SW 1271 (cell line): ENCODE data around the gene DDC.
"Not testable (repeated sequence)": the region's sequence is repeated elsewhere in the genome, so short reads cannot be mapped to it uniquely, and the experiment has no call there.

ENCODE experiments used
- DNase-seq, 2 experiments: peaks; one replicate each; lab custom pipeline; 2025; lab: John Stamatoyannopoulos, UW

The DDC gene

GRCh38 chr7:50588937-50589336 lies 23.7 kb upstream of the DDC start:
- DNase-seq, result no peak

DNA sequence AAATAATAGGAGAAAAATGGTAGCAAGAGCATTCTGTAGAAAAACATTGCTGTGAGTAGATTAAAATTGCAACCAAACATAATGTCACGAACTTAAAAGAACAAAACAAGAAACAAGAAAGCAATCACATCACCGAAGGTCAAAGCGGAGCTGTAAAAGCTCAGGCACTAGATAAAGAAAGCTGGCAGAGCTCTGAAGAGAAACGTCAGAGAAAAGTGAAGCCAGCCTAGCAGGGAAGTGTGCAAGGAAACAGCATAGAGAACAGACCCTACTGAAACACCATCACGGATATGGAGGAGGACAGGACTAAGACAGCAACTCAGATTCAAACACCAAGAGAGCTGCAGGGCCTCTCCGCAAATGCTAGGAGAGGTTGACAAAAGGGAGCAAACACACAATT lies 22.5 kb upstream of the DDC start:
- DNase-seq, result no peak

- no peak for DNase-seq
Observed at GRCh38 chr7:50584793-50585408, 19.7 kb upstream of the DDC start.

- DNase-seq, result no peak
Observed at GRCh38 chr7:50584386-50584785, 19.2 kb upstream of the DDC start.

DNA sequence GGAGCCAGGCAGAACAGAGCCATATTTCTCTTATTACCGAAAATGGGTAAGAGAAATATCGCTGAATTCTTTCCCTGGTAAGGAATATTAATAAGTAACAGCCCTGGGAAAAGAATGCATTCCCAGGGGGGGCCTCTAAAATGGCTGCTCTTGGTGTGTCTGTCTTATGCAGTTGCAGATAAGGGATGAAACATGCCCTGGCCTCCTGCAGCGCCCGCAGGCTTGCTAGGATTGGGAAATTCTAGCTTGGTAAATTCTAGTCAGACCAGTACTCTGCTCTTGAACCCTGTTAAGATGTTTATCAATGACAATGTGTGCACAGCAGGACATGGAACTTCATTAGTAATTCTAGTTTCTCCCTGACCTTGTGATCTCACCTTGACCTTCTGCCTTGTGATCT lies 18.1 kb upstream of the DDC start:
- DNase-seq, result not testable (repeated sequence)

DNA sequence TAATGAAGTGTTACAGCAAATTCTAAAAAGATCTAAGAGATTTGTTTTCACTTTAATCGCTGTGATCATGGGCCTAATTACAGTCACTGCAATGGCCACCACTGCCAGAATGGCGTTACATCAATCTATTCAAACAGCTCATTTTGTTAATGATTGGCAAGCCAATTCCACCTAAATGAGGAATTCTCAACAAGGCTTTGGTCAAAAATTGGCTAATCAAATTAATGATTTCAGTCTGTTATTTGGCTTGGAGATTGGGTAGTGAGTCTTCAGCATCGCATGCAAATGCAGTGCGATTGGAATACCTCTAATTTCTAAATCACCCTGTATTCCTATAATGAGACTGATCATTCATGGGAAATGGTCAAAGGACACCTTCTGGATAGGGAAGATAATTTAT lies 17.1 kb upstream of the DDC start:
- DNase-seq, result not testable (repeated sequence)

- DNase-seq, result not testable (repeated sequence)
Observed at GRCh38 chr7:50580666-50581065, 15.5 kb upstream of the DDC start.

GRCh38 chr7:50580057-50580456 lies 14.9 kb upstream of the DDC start:
- no peak for DNase-seq

DNA sequence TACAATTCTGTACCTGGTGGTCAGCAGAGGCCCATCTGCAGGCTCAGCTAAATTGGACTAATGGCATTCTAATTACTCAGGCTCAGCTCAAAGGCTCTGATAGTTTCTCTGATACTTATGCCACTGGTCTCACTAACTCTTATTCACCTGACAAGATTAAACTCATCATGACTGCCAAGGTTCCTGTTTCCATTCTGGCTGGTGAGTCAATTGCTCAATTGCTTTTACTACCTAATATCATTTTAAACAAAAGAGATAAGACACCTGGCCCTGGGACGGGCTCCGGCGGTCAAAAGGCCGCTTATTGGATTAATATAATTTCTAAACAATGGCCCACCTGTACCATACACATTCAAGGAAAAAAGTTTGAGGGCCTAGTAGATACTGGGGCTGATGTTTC lies 12.9 kb upstream of the DDC start:
- not testable (repeated sequence) for DNase-seq

- DNase-seq, result no peak
Observed at GRCh38 chr7:50577569-50577968, 12.4 kb upstream of the DDC start.

GRCh38 chr7:50576388-50576787 lies 11.2 kb upstream of the DDC start:
- not testable (repeated sequence) for DNase-seq

- DNase-seq, result no peak
Observed at GRCh38 chr7:50567715-50568261, 2.6 kb upstream of the DDC start.

DNA sequence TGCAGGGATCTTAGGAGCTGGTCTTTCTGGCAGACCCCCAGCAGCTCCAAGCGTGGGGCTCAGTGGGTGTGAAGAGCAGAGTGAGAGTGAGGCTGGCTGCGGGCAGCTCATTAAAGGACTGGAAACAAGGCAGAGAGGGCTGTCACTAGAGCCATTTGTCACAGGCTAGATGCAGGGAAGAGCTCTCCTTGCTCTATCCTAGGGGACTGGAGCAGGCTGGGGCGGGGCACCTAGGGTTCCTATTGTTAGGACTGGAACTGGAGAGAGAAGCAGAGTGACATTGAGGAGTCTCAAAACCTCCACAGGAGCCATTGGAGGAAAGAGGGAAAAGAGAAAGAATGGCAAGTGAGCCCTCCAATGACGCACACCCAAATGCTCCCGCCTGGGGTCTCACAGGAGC lies 772 bp upstream of the DDC start:
- DNase-seq, result no peak

DNA sequence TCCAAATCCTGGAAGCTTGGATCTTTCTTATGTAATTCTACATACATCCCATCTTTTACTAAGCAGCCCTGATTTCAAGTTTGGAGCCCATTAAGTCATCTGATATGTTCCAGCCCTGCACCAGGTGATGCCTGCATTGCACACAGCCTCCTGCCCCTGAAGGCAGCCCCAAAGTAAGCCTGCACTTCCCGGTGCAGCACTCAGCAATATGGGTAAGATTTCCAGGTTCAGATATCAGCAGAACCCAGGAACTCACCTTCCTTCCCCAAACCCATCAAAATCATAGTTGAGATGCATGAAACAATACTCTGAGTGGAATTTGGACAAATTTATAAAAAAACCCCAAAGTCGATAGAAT lies 333 bp upstream of the DDC start:
- DNase-seq, result no peak

DNA sequence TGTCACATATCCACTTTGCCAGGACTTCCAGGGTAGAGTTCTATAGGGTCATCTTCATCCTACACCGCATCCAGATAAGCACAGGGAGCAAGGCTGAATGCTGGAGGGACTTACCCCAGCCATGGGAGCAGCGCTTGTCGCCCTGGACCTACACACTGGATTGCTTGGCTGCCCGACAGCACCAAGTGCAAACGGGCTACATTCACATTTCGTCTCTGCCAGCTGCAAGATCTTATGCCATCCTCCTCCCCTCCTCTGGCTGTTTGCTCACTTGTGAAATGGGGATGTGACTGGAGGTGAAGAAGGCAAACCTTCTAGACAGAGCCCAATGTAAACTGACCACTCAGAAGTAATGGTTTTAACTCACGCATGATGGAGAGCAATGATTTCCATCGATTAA lies 1.0 kb downstream of the DDC start:
- no peak for DNase-seq

DNA sequence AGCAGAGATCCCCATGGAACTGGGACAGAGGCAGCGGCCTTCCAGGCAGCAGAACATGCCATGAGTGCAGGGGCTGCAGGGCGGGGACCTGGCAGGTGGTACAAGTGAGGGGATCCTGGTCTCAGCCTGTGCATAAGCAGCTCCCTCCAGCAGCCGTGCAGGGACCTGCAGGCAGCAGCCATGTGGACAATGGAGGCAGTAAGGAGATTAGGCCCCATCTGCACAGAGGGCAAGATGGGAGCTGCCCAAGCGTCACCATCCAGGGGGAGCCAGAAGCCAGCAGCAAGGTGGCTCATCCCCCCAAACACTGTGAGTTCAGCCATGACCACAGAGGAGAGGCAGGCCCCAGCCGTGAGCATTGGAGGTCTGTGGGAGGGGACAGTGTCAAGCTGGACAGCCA lies 3.1 kb downstream of the DDC start:
- DNase-seq, result no peak

- no peak for DNase-seq
Observed at GRCh38 chr7:50560865-50561351, 4.3 kb downstream of the DDC start.

- DNase-seq, result no peak
Observed at GRCh38 chr7:50559881-50560280, 5.3 kb downstream of the DDC start.

DNA sequence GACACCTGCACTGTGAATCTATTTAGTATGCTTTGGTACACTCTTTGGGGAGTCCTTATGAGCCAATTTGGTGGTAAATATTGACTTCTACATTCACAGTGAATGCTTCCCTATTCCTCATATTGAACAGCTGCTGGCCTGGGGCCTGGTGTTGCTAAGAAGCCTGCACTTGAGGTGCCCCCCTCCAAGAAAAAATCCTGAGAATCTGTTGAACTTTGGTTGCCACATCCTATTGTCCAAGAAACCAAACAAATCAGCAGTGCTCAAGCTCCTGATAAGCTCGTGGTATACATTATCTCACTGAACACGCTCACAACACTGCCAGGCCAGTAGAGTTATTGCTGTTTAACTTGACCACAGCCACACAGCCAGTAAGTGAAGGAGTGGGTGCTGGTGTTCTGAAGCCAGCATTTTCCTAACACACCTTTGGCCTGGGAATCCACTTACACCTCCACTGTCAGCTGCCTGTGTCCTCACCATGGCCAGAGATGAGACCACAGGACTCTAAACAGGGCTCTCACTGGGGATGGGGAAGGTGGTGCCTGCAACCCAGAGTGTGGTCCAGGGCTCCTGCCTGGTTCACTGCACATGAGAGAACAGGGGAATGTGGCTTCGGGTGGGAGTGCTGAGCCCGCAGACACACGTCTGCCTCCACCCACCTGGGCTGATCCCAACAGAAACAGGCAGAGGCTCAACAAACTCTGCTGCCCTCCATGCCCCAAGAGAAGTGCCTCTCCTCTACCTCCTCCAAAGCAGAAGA lies 6.7 kb downstream of the DDC start:
- DNase-seq, result no peak

DNA sequence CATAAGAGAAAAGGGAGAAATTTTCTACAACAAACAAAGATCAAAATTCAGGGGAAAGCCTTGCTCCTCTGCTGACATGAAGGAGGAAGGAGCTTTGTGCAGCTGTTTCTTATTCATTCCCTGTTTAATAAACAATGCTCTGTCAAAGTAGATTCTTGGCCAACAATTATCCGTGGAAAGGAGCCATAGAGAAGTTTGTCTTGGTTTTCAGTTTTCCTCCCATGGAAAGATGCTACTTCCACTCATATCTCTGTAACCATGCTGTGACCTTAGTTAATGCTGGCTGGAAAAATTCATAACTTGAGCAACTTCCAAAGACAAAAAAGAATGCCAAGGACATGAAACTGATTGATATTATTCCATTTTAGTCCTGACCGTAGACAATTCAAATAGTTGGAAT lies 8.1 kb downstream of the DDC start:
- no peak for DNase-seq

DNA sequence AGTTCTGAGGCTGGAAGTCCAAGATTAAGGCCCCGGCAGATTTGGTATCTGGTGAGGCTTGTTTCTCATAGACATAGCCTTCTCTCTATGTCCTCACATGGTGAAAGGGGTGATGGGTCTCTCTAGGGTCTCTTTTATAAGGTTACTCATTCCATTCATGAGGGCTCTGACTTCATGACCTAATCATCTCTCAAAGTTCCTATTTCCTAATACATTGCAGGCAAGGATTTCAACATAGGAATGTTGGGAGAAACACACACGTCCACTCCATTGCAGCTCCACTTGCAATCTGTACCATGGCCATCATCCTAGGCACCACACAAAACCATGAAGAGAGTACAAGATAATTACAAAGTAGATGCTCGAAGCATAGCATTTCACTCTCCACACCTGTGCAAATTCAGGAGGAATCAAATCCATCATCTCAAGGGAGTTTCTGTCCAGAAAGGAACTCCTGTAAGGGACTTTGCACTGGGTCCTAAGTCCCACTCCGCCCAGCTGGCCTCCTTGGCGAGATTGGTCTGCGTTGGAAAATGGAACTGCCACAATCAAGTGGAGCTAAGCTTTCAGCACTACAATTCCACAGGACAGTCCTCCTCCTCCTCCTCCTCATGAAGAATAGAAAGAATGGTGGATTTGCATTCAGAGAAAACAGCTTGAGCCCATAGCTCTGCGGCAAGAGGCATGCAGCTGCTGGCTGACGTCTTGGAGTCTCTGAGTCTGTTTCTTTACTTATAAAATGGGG lies 8.8 kb downstream of the DDC start:
- no peak for DNase-seq

DNA sequence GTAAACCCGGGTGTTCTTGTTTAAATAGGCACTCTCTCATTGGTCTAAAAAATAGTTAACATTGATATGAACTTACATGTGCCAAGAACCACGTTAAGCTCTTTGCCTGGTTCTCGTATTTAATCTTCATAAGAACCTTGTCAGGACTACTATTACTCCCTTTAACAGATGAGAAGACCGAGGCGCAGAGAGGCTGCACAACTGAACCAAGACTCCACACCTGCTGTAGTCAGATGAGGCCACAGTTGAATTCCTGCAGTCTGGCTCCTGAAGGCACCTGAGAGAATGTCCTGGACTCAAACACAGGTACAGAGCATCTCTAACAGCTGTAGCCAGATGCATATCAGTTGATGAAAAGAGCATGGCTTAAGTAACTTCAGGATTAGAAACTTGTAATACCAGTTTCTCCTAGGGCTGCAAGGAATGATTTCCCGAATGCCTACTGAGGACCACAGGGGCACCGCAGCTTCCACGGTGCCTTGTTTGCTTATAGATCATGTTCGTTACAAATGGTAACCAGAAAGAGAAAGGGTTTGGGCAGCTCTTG lies 9.5 kb downstream of the DDC start:
- no peak for DNase-seq
